Nephron progenitor cell (in vitro differentiated cells): ENCODE data around the gene CPNE1.

Experiments
- DNase-seq: peaks from one replicate; pipeline ENCODE4 v3.0.0; 2021
- H3K27ac Mint-ChIP-seq: 2 replicates; pipeline ENCODE4 v1.8.0; 2021; ENCODE audit warnings: mild to moderate bottlenecking, moderate library complexity, mixed read lengths
- H3K27me3 Mint-ChIP-seq: 2 replicates; pipeline ENCODE4 v1.8.0; 2021; ENCODE audit warnings: mild to moderate bottlenecking, low read depth, mixed read lengths; ENCODE audit not compliant: poor library complexity
- H3K36me3 Mint-ChIP-seq: 2 replicates; pipeline ENCODE4 v1.8.0; 2021; ENCODE audit warnings: low read depth, mixed read lengths
- H3K4me1 Mint-ChIP-seq: 2 replicates; pipeline ENCODE4 v1.8.0; 2021; ENCODE audit warnings: mixed read lengths
- H3K4me3 Mint-ChIP-seq: 2 replicates; pipeline ENCODE4 v1.8.0; 2021; ENCODE audit warnings: mild to moderate bottlenecking, moderate library complexity, mixed read lengths
- H3K9me3 Mint-ChIP-seq: 2 replicates; pipeline ENCODE4 v1.8.0; 2021; ENCODE audit warnings: mild to moderate bottlenecking, moderate library complexity, mixed read lengths
- TF ChIP-seq, protein P1 (sequence below): fragments of 200-600 bp; sonication (generic); IDR thresholded peaks from 2 replicates; pipeline ENCODE4 v1.5.0; 2021; ENCODE audit warnings: antibody characterized with exemption

CPNE1 gene

DNA sequence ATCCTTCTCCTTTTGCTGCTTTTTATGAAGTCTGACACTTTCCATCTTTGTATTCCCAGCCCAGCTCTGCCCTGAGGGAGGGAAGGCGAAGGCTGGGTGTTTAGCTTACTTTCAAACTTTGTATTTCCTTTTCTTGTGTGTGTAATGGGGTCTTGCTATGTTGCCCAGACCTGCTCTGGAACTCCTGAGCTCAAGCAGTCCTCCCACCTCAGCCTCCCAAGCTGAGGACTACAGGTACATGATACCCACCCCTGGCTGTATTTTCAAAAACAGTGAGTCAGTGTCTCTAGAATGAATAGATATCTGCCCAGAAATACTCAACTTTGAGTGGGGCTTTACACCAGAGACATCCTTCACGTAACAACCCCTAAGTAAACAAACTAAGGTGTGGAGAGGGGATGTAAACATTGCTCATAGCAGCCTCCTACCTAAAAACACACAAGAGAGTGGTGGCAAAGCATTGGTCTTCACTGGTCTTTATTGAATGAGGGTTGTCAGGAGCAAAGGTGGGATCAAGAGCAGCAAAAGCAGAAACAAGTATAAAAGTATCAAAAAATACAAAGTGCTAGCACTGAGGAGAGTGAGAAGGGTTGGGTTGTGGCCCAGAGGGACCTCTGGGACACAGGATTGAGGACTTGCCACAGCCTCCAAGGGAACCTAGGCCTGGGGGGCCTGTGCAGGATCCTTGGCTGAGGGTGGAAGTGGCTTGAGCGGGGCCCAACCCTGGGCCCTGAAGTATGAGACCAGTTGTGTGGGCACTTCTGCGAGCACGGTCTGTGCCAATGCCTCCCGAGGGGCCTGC lies 38.9 kb downstream of the CPNE1 start:
- Mint-ChIP-seq H3K4me3 (no peak overlapping the region), H3K9me3 (no peaks in the 10 kb centered on the region), H3K27me3 (no peaks in the 10 kb centered on the region), H3K27ac (peak overlapping the region; percentile 40), H3K4me1 (no peaks in the 10 kb centered on the region), H3K36me3 (peaks cover 68% of the 10 kb centered on the region)
- no peak for DNase-seq
- TF ChIP-seq, protein P1, sequence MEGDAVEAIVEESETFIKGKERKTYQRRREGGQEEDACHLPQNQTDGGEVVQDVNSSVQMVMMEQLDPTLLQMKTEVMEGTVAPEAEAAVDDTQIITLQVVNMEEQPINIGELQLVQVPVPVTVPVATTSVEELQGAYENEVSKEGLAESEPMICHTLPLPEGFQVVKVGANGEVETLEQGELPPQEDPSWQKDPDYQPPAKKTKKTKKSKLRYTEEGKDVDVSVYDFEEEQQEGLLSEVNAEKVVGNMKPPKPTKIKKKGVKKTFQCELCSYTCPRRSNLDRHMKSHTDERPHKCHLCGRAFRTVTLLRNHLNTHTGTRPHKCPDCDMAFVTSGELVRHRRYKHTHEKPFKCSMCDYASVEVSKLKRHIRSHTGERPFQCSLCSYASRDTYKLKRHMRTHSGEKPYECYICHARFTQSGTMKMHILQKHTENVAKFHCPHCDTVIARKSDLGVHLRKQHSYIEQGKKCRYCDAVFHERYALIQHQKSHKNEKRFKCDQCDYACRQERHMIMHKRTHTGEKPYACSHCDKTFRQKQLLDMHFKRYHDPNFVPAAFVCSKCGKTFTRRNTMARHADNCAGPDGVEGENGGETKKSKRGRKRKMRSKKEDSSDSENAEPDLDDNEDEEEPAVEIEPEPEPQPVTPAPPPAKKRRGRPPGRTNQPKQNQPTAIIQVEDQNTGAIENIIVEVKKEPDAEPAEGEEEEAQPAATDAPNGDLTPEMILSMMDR = no peak

DNA sequence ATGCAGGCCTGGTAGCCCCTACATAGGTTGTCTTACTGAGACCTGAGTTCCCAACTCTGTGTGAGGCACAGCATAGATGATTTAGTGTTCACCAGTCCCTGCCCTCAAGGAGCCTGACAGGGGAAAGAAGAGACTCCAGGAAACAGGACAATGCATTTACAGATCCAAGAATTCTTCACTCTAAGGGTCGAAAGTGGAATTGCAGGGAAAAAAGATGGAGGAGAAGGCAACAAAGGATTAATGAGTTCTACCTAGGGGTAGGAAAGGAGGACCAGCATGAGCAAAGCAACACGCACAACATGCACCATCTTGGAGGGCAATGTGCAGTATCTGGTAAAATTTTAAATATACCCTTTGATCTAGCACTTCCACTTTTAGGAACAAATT lies 43.1 kb downstream of the CPNE1 start:
- H3K27me3 Mint-ChIP-seq = peaks cover 9% of the 10 kb centered on the region
- H3K9me3 Mint-ChIP-seq = no peaks in the 10 kb centered on the region
- H3K36me3 Mint-ChIP-seq = peaks cover 38% of the 10 kb centered on the region
- H3K4me1 Mint-ChIP-seq = peaks cover 24% of the 10 kb centered on the region
- H3K27ac Mint-ChIP-seq = no peak overlapping the region
- TF ChIP-seq, protein P1 = peak; percentile 15
- no peak for DNase-seq
- no peak overlapping the region for H3K4me3 Mint-ChIP-seq

DNA sequence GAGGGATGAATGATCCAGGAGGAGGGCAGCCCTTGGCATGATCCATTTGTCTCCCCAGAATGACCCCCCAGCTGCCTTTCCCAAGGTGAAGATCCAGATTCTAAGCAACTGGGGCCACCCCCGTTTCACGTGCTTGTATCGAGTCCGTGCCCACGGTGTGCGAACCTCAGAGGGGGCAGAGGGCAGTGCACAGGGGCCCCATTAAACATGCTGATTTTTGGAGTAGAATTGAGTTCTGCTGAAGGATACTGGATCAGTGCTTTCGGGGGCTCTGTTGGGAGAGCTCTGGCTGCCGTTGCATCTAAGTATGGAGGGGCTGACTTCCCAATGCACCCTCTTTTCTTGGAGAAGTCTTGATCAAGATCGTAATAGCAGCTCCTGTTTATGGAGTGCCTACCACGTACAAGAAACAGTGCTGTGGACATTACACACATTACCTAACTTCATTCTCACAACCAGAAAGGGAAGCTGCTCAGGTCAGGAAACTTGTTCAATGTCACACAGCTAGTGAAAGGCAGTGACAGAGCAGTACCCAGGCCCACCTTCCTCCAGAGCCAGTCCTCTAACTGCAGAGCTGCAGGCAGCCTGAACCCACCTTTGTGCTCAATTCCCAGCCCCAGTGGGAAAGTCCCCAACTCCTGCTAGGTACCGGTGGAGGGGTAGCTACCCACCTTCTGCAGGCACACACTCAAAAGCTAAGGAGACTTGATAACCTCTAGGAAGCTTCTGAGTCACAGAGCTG lies 43.7 kb downstream of the CPNE1 start:
- H3K9me3 Mint-ChIP-seq = no peaks in the 10 kb centered on the region
- TF ChIP-seq, protein P1 = no peak
- no peak overlapping the region for H3K27ac Mint-ChIP-seq
- peaks cover 9% of the 10 kb centered on the region for H3K27me3 Mint-ChIP-seq
- peaks cover 32% of the 10 kb centered on the region for H3K36me3 Mint-ChIP-seq
- no peak overlapping the region for H3K4me3 Mint-ChIP-seq
- no peak for DNase-seq
- peaks cover 24% of the 10 kb centered on the region for H3K4me1 Mint-ChIP-seq

DNA sequence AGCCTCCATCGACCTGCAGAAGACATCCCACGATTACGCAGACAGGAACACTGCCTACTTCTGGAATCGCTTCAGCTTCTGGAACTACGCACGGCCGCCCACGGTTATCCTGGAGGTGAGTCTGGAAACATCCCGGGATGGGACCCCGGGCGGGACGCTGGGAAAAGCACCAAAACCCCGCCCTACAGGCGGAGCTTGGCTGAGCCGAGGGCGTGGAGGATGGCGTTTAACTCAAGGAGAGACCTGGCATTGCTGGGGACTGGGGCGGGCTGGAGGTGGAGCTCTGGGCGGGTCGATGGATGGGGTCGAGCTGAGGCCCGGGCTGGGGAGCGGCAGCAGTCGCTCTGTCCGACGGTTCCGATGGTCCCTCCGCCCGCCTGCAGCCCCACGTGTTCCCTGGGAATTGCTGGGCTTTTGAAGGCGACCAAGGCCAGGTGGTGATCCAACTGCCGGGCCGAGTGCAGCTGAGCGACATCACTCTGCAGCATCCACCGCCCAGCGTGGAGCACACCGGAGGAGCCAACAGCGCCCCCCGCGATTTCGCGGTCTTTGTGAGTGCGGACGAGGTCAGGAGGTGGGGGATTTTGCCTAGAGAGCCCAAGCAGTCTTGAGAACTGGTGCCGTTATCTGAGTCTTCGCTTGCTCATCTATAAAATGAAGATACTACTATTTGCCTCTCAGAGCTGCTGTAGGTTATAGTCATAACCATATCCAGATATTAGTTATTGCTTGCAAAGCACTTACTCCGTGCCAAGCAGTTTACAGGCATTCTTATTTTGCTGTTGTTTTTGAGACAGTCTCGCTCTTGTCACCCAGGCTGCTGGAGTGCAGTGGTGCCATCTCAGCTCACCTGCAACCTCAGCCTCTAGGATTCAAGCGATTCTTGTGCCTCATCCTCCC lies 45.3 kb downstream of the CPNE1 start:
- Mint-ChIP-seq H3K36me3 (peaks cover 18% of the 10 kb centered on the region), H3K27me3 (peaks cover 14% of the 10 kb centered on the region), H3K27ac (peak overlapping the region; percentile 32), H3K4me3 (peak overlapping the region; percentile 91), H3K9me3 (no peaks in the 10 kb centered on the region), H3K4me1 (peaks cover 24% of the 10 kb centered on the region)
- DNase-seq = peak; percentile 87
- TF ChIP-seq, protein P1 = peak; percentile 51

DNA sequence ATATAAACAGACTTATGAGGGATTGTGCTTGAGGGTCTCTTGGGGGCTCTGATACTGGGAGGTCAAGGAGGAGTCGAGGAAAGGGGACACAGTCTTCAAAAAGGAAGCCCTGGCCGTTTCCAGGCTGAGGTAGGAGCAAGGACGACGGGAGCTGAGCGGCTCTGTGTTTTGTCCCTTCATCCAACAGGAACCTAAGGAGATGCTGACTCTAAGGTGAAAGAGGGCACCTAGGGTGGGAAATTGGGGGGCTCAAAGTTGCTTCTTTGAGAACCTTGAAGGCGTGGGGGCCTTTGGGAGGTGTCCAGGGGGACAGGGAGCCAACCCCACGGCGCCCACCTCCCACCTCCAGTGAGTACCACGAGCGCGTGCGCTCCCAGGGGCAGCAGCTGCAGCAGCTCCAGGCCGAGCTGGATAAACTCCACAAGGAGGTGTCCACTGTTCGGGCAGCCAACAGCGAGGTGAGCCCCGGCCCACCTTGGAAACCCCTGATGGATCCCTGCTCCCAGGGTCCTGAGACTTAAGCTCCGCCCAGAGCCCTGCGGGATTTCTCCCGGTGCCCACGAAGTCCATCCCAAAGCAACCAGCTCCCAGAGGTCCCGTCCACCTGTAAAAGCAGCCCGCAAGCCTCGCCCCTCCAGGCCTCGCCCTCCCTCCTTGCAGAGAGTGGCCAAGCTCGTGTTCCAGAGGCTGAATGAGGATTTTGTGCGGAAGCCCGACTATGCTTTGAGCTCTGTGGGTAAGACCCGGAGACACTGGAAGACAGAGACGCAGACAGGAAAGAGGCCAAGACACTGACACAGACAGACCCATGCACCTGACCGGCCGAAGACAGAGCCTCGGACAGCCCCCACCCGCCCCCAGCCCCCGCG lies 46.2 kb downstream of the CPNE1 start:
- Mint-ChIP-seq H3K27me3 (peaks cover 14% of the 10 kb centered on the region), H3K36me3 (peaks cover 14% of the 10 kb centered on the region), H3K27ac (peak overlapping the region; percentile 94), H3K4me1 (peaks cover 24% of the 10 kb centered on the region), H3K4me3 (peak overlapping the region; percentile 91), H3K9me3 (no peaks in the 10 kb centered on the region)
- TF ChIP-seq, protein P1 = no peak
- DNase-seq = peak; percentile 32
